HG02885 (cell line): ENCODE measurements around the gene TBC1D14.

Experiments used
- ATAC-seq: cut with Tn5 transposase; IDR thresholded peaks from one replicate; pipeline ENCODE4 v1.9.1; 2021; ENCODE audit warnings: mild to moderate bottlenecking; ENCODE audit not compliant: unreplicated experiment, poor library complexity

The TBC1D14 gene

DNA sequence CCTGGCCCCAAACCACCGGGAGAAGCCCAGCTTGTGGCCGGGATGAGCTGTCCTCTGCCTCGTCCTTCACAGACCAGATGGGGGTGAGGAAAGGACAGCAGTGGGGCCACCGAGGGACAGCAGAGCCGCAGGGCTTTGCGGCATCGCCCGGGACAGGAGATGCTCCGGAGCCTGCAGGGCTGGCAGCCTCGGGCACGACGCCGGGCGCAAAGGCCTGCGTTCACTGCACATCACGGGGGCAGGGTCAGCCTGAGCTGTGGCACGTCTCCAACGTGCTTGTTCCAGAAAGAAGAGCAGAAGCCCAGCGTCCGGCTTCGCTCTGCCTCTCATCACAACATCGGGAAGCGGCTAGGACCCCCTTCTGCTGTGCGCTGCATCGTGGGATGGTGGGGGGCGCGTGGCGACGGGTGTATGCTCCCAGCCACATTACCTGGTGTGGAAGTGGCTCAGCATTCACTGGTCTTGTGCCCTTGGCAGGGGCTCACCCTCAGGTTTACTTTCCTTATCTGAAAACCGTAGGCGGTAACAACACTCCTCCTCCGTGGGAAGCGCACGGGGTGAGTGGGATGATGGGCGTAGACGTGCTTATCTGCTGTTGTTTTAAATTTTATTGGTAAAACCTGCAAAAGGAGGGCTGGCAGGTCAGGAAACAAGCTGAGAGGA, 141.0 kb downstream of the TBC1D14 start:
- no peak for ATAC-seq

GRCh38 chr4:7051144-7051495, 141.5 kb downstream of the TBC1D14 start:
- no peak for ATAC-seq

DNA sequence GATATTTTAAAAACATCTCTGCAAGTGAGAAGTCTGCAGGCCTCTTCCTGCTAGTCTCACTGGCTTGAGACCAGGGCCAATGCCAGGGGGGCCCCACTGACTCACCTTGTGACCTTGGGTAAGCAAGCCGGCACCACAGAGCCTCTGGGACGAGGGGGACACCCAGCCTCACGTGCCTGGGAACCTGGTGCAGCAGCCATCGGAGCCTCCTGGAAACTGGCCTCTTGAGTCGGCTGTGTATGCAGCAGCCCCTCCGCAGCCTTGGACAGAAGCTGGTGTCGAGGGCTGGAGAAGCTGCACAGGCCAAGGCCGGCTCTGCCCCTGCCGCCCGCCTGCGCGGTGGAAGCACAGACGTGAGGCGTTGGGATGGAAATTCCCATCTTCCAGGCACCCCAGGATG, 142.3 kb downstream of the TBC1D14 start:
- ATAC-seq: no peak

DNA sequence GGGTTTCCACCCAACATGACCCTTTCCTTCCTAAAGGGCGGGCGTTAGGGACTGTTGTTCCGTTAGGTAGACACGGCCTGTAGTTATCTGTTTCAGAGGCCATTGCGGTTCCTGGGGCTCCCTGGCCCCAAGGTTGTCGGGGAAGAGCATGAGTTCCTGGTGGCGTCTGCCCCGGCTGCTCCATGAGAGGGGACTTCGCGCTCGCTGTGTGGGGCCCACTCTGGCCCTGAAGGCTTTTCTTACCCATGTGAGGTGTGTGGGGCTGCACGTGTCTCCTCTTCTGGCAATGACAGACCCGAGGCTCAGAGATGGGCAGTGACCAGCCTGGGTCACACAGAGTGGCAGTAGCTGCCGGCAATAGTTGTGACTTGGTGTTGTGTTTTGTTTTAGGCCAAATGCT, 142.7 kb downstream of the TBC1D14 start:
- ATAC-seq: no peak

GRCh38 chr4:7052923-7053715, 143.5 kb downstream of the TBC1D14 start:
- ATAC-seq: no peak

DNA sequence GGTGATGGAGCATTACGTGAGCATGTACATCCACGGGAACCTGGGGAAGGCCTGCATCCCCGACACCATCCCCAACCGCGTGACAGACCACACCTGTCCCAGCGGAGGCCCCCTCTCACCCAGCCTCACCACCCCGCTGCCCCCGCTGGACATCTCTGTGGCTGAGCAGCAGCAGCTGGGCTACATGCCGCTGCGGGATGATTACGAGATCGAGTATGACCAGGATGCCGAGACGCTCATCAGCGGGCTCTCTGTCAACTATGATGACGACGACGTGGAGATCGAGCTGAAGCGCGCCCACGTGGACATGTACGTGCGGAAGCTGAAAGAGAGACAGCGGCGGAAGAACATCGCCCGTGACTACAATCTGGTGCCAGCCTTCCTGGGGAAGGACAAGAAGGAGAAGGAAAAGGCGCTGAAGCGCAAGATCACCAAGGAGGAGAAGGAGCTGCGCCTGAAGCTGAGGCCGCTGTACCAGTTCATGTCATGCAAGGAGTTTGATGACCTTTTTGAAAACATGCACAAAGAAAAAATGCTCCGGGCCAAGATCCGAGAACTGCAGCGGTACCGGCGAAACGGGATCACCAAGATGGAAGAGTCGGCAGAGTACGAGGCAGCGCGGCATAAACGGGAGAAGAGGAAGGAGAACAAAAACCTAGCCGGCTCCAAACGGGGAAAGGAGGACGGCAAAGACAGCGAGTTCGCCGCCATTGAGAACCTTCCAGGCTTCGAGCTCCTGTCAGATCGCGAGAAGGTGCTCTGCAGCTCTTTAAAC, 144.7 kb downstream of the TBC1D14 start:
- ATAC-seq: no peak

DNA sequence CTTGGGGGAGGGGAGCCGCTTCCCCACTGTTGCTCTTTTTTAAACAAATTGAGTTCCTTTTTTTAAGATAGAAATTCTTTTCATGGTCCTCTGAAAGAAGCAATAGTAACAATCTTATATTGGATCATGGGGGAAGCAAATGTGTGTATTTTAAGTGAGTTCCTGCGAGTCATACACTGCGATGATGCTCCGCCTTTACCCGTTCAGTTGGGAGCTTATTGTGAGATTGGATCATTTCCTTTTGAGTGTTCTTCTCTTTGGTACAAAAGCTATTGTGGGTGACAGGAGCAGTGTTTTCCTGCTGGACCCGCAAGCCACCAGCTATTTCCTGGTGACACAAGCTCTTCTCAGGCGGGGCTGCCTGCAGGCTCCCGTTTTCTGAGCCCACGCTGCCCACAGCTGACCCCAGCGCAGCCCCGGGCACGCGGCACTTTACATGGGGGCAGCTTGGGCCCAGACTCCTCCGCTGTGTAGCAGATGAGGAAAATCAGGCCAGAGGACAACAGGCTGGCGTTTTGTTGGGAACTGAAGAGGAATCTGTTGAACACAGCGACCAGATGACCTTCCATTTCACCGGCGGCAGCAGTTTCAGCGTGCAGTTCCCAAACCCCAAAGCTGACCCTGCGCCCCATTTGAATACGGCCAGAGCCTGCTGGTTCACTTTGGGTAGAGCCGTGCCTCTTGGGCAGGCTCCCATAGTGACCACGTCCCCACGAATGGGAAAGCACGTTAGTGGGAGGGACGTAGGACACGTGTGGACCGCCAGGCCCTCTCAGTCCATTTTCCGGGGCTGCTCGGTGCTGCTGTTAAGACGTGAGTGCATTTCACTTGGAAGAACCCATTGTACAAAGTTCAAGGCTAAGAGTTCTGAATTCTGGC, 145.7 kb downstream of the TBC1D14 start:
- ATAC-seq: no peak

GRCh38 chr4:7055990-7056325, 146.3 kb downstream of the TBC1D14 start:
- no peak for ATAC-seq

DNA sequence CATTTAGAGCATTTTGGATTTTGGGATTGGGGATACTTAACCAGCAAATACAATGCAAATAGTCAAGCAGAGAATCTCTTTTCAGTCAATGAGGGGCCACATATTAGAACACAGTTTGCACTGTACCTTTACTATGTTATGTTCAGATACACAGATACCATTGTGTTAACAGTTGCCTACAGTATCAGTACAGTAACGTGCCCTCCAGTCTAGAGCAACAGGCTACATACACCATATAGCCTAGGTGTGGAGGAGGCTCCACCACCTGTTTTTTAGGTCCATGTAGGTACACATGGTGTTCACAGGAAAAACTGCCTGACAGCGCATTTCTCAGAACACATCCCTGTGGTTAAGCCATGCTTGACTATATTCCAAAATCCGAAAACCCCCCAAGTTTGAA, 149.2 kb downstream of the TBC1D14 start:
- ATAC-seq: peak; percentile 14

GRCh38 chr4:7059662-7060061, 150.0 kb downstream of the TBC1D14 start:
- ATAC-seq: no peak

DNA sequence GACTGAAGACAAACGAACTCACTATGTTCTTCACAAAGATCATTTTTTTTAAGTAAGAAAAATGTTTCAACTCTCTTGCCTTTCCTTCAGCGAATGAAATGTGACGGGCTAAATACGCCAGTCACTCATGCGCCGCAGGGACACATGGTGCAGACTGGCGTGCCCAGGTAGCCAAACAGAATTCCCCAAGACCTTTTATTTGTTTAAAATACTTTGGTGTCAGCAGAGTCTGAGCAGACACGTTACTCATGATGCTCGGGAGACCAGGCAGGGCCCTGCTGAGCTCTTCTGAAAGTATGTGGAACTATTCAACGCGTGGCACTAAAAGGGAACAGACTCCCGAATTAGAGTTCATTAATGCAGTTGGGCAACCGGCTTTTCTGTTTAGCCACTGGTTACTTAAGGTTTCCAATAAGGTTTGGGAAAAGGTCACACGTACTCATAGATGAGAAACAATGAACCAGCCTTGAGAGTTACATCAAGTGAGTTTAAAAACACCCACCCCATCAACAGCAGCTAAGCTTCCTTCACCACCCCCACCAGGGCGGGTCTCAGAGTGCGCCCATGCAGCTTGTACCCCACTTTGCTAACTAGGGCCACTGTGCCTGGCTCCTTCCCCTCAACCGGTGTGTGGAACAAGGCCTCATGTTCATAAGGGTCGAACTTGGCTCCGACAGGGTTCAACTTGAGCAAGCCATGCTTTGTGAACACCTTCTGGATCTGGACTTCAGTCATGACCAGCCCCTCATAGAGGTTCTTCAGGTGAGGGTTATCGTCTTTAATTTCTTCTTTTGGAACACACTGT, 150.9 kb downstream of the TBC1D14 start:
- no peak for ATAC-seq

GRCh38 chr4:7061815-7062214, 152.2 kb downstream of the TBC1D14 start:
- no peak for ATAC-seq

- no peak for ATAC-seq
Observed at GRCh38 chr4:7062816-7063215, 153.2 kb downstream of the TBC1D14 start.

- no peak for ATAC-seq
Observed at GRCh38 chr4:7063362-7063761, 153.7 kb downstream of the TBC1D14 start.

- no peak for ATAC-seq
Observed at GRCh38 chr4:7066006-7066405, 156.4 kb downstream of the TBC1D14 start.

DNA sequence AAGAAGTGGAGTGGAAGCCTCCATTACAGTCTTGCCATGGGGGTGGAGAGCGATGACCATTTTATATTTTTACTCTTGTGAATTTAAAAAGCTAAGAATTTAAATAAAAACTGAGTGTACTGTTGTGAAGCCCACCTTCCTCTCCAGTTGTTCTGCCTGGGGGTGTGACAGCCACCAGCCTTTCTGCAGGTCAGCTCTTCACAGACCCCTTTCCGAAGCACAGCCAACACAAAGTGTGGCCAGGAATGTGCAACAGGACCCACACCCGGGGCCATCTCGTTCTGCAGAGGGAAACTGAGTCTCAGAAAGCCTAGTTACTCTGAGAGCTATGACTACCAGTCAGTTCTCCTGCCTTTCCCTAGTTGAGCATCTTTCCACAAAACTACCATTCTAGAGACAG, 156.9 kb downstream of the TBC1D14 start:
- ATAC-seq: no peak

DNA sequence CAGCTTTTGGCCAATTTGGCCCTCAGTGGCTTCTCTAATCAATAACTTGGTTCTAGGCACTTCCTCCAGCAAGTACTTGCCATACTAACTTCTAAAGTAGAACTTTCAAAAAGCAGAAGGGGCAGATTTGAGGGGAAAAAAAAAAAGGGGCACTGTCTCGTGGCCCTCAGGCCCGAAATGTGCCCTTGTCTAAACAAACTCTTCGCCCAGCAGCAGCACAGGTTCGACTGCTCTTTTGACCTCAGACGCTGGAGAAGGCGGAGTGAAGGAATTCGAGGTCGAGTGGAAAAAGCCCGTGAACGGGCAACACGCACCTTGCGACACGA, 157.5 kb downstream of the TBC1D14 start:
- no peak for ATAC-seq

- ATAC-seq: peak; percentile 90
Observed at GRCh38 chr4:7067452-7068278, 158.0 kb downstream of the TBC1D14 start, which contains the start of gene GRPEL1. Gene GRPEL1 (minus strand): TSS chr4:7068064. CDS start chr4:7068032, 32 bp downstream.
